Stimulated activated CD4-positive, alpha-beta T cell treated with anti-CD3 and anti-CD28 coated beads, Interleukin-2, amount 100 ng/mL, for 48 hours (primary cell): ENCODE measurements around the gene ADGRG4.
"Not testable (repeated sequence)": the region's sequence is repeated elsewhere in the genome, so short reads cannot be mapped to it uniquely, and the experiment has no call there.

ENCODE experiments used
- DNase-seq, 2 donors: peaks; one replicate each; pipeline ENCODE4 v3.0.0-alpha.2; 2020

The ADGRG4 gene

GRCh38 chrX:136386826-136387225 lies 86.1 kb downstream of the ADGRG4 start:
- DNase-seq: no peak

DNA sequence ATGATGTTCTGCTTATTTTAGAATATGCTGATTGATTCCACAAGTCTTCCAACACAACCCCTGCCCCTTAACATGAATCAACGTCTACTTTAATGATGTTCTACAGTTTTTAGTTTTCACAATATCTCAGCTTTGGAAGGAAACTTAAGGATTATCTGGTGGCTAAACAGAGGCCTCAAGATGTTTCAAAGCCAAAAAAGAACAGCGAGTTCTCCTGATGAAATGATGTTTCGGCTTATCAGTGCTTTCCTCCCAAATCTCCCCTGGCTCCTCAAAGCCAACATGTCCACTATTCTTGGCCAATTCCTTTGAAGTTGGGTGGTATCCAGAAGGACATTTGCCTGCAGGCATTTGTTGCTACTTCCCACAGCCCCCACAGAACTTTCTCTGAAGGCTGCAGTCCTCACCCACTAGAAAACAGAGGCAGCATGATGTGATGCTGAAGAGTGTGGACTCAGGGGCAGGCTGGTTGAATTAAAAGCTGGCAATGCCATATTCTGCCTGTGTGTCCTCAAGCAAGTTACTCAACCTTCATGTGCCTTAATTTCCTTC lies 87.3 kb downstream of the ADGRG4 start:
- no peak for DNase-seq

GRCh38 chrX:136390921-136391320 lies 90.2 kb downstream of the ADGRG4 start:
- DNase-seq: no peak

GRCh38 chrX:136395271-136395670 lies 94.5 kb downstream of the ADGRG4 start:
- no peak for DNase-seq

- no peak for DNase-seq
Observed at GRCh38 chrX:136397001-136397400, 96.2 kb downstream of the ADGRG4 start.

DNA sequence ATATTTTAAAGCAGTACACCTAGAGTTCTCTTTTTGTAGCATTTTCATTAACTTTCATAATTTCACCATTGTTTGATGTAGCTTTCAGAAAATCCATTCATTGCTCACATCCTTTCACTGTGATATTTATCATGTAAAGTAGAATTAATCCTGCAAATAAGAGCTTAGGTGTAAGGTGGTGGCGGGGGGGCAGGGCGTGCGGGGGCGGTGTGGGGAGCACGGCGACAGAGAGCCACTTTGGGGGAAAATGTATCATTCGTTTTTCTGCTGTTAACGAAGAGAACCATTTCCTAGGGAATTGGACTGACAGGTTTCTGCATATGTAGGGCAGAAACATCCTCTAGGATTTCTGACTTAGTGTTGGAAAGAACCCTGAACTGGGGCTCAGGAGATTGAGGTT lies 104.4 kb downstream of the ADGRG4 start:
- DNase-seq: no peak

DNA sequence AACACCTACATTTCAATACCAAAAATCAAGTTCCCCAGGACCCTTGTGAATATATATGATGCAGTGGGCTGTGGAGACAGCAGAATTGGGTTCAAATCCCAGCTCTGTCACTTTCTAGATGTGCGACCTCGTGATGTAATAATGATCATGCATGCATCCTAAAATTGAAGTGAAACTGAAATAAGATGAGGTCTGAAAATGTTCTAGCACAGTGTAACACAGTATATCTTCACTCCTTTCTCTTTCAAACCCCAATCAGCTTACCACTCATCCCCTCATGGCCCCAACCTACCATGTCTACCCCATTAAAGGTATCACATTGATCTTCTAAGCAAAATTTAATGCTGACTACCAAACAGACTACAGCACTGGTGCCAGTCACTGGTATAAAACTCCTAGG lies 117.0 kb downstream of the ADGRG4 start:
- no peak for DNase-seq

GRCh38 chrX:136421338-136421737 lies 120.6 kb downstream of the ADGRG4 start:
- no peak for DNase-seq

- DNase-seq: no peak
Observed at GRCh38 chrX:136423724-136424123, 123.0 kb downstream of the ADGRG4 start.

- DNase-seq: no peak
Observed at GRCh38 chrX:136425996-136426395, 125.2 kb downstream of the ADGRG4 start.

DNA sequence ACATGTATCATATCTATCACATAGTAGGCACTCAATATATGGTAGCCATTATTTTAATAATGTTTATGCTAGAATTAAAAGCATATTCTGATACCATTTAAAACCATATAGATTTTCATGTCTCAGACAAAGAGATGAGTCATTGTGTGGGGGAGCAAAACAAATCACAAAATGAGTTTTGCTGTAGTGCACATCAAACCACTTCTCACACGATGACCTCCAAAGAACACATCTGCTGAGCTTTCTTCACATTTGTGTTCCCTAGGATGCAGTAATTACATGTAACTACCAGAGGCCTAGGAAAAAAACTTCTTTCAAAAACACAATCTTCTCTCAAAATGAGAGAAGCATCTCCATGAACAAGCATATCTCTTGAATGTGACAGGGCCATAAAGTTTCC lies 130.9 kb downstream of the ADGRG4 start:
- no peak for DNase-seq

GRCh38 chrX:136437774-136438173 lies 137.0 kb downstream of the ADGRG4 start:
- DNase-seq: no peak

GRCh38 chrX:136438192-136438591 lies 137.4 kb downstream of the ADGRG4 start:
- DNase-seq: no peak

GRCh38 chrX:136445674-136446073 lies 144.9 kb downstream of the ADGRG4 start:
- not testable (repeated sequence) for DNase-seq

DNA sequence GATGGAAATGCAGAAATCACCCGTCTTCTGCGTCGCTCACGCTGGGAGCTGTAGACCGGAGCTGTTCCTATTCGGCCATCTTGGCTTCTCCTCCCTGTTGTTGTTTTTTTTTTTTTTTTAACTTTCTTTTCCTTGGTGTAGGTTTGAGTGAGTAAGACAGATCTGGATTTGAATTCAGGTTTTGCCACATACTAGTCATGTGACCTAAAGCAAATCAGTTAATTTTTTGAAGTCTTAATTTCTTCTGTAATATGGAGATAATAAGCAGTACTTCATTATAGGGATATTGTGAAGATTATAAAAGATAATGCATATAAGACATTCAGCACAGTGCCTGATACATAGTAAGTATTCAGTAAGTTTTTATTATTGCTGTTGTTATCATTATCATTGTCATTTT lies 145.4 kb downstream of the ADGRG4 start:
- DNase-seq: no peak

GRCh38 chrX:136447308-136447707 lies 146.5 kb downstream of the ADGRG4 start:
- DNase-seq: no peak

- DNase-seq: no peak
Observed at GRCh38 chrX:136447968-136448367, 147.2 kb downstream of the ADGRG4 start.

DNA sequence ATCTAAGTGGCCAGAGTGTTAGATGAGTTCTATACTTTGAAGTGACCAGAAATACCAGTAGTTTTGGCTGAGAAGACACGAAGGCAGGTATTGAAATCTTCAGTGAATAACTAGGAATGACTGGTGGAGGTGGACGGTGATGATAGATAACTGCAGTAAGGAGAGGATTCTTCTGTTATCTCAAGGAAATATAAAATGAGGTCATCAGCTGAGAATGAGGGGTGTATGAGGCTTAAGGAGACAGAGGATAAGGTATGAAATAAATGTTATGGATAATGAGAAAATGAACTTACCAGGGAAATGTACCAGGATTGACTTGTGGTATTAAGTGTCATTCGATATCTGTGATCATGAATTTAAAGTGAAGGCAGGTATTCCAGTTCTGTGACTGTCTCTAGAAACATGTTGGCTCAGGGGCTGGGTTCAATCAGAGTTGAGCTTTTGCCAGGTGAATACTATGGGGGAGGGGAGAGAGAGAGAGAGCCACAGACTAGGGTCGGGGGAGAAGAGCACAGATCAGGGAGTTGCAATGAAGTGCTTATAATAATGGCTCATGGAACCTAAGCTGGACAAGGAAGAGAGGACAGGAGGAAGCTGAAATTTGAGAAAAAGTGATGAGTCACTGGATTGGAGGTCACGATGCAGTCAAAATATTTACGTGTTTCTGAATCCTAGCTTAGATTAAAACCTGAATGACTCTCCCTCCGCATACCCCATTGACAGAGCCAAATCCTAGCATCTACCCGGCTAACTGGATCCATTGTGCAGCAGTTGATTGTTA lies 149.5 kb downstream of the ADGRG4 start:
- DNase-seq: no peak

DNA sequence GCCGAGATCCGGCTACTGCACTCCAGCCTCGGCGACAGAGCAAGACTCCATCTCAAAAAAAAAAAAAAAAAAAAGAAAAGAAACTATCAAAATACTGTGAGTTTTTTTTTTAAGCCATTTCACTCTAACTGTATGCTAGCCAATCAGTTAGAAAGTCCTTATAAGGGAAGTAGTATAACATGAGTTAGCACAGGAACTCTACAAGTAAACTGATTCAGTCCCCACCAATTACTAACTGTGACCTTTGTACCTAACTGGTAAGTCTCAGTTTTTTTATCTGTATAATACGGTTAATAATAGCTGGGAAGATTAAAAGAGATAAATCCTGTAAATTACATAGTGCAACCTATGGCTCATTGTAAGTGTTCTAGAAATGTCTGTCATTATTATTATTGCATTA lies 151.9 kb downstream of the ADGRG4 start:
- no peak for DNase-seq

DNA sequence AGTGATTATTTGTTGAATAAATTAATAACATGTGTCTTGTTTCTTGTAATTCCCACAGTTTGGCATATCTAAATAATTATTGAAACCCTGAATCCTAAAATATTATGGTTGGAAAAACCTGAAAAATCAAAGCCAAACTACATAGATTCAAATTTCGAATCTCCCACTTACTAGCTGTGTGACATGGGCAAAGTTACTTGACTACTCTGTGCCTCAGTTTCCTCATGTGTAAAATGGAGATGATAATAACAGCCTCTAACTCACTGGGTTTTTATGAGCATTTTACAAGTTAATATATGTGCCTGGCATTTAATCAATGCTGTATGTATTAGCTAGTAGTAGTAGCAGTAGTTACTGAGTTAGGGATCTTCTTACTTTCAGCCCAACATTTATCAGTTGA lies 152.4 kb downstream of the ADGRG4 start:
- no peak for DNase-seq

DNA sequence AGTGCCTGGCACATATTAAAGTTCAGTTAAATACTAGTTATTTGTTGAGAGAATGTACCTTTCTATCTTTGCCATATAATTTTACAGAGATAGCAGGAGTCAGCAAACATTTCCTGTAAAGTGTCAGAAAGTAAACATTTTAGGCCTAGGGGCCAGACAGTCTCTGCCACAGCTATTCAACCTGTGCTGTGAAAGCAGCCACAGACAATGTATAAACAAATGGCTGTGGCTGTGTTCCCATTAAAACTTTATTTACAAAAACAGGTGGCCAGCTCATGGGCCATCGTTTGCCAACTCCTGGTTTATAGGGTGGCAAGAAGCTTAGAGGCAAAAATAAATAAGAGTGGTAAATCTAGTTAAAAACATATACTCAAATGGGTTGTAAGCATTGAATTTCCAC lies 153.0 kb downstream of the ADGRG4 start:
- no peak for DNase-seq

GRCh38 chrX:136456133-136456532 lies 155.4 kb downstream of the ADGRG4 start:
- DNase-seq: no peak

DNA sequence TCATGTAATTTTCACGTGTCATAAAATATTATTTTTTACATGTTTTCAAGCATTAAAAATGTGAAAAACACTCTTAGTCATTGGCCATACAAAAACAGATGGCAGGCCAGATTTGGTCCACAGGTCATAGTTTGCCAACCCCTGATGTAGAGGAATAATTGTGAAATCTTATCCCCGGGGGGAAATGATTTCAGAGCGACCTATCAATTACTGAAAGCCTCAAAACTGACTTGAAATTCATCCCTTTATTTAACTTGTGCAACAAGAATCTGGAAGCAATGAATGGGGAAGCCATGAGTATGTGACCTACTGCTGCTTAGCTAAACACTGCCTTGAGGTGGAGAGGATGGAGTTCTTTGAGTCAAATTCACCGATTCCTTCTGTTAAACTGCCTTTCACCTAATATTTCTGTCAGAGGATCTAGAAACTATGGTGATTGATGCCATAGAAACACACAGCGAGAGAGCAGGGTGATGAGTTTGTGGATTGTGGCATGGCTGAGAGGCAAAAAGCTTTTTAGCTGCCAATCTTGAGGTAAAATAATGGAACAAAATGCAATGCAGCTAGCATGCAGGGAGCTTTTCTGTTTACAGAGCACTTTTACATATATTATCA lies 156.6 kb downstream of the ADGRG4 start:
- no peak for DNase-seq

DNA sequence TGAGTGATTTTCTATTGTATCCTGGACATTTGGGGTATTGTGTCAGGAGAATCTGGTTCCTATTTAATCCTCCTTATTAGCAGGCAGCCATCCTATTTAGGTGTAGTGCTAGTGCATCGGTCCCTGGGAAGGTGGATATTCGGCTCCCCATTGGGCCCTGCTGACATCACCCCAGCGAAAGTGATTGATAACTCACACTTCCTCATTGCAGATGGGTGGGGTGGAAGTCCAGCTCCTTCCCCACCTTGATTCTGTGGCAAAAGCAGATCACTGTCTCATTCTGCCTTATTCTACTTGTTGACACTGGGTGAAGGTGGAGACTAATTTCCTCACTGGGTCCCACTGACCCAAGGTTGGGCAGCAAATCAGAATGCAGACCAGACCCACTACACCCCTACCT lies 163.8 kb downstream of the ADGRG4 start:
- DNase-seq: no peak
